UCSD-AML1 (cell line): Measurements from ENCODE around the gene PLEKHG5.
"Not testable (repeated sequence)": the region's sequence is repeated elsewhere in the genome, so short reads cannot be mapped to it uniquely, and the experiment has no call there.

Source experiments
- DNase-seq: peaks from one replicate; lab custom pipeline; 2025; ENCODE audit not compliant: unreplicated experiment; lab: John Stamatoyannopoulos, UW

PLEKHG5 gene

DNA sequence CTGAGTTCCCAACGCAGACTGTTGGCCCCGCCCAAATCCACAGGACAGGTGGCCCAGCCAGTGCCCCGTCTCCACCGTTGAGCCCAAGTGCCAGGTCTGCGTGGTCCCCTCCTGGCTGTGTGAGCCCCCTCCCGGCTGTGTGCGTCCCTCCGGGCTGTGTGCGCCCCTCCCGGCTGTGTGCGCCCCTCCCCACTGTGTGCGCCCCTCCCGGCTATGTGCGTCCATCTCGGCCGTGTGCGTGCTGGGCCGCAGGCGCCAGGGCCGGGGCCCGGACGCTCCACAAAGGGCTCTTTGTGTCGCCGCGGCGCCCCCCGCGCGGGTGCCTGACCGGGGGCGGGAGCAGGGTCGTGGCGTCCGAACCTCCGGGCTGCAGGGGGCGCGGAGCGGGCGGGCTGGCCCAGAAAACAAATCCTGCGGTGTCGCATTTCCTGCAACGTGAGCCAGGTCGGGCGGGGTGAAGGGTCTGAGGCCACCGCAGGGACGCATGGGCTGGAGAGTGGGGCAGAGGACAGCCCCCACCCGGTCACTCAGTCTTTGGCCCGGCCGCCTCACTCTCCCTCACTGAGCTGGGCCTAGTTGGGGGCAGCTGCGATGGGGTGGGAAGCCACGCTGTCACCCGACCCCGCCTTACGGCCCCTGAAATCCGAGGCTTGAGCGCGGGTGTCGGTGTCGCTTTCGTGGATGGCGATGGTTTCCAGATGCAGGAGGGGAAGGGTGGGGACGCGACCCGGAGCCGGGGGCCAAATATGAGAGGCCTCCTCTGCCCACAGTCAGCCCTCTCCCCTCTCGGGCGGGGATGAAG, 44.2 kb downstream of the PLEKHG5 start:
- DNase-seq, result no peak

DNA sequence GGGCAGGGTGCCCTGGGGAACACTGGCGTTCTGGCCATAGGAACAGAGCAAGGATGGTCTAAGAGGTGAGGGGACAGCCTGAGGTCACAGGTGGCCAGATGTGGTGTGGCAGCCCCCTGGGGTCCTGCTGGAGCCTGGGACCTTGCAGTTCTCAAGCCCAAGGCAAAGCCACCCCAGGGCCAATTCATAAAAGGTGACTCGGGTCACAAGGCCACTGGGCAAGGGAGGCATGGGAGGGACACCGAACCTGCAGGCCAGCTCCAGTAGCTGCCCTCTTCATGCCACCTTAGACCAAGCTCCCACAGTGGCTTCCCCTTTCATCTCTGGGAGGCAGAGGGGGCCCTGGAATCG, 44.8 kb downstream of the PLEKHG5 start:
- DNase-seq, result no peak

DNA sequence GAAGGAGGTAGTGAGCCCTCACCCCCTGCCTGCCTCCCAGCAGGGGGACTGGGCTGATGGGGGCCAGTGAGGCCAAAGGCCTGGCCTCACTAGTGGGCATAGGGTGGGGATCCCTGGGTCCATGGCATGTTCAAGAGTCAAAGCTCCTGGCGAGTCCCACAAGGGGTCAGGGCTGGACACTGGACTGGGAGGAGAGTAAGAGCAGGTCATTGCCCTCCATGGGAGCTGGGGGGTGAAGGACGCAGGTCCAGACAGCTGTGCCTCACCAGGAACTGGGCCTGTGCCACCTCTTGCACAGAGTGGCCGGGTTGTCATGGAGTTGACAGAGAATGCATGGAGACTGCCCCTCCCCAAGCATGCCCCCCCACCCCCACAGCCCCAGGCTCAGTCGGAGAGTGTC, 45.5 kb downstream of the PLEKHG5 start:
- DNase-seq, result not testable (repeated sequence)

DNA sequence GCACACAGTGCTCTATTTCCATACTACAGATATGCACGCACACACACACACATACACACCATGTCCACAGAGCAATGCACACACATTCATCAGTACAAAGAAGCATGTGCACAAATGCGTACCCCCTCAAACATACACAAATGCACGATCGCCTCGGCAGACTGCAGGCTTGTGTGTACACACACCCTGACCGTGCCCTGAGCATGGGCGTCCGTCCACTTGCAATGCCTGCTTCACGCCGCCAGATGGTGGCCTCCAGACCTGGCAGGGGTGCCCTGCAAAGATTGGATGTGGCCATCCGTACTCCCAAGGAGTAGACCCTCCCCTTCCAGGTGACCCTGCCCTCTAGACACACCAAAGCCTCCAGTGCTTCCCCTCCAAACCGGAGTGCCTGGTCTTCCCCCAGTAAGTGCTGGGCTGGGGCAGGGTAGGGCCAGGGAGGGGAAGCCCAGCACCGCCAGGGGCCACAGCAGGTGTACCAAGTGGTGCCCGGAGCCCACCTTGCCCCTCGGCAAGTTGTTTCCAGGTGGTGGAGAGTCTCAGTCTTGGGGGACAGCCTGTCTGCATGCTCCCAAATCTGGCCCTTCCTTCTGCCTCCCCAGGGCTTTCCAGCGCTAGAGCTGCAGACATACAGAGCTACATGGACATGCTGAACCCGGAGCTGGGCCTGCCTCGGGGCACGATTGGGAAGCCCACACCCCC, 46.3 kb downstream of the PLEKHG5 start:
- peak; percentile 66 for DNase-seq

DNA sequence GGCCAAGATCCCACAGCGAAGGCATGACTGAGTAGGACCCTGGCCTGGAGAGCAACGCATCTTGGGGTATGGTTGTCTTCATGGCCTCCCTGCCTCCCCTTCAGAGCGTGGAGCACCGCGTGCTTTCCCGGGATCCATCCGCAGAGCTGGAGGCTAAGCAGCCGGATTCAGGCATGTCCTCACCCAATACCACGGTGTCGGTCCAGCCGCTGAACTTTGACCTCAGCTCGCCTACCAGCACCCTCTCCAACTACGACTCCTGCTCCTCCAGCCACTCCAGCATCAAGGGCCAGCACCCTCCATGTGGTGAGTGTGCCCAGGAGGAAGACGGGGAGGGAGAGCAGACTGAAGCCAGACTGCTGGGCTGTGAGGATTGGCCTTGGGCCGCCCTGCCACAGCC, 47.1 kb downstream of the PLEKHG5 start:
- no peak for DNase-seq

DNA sequence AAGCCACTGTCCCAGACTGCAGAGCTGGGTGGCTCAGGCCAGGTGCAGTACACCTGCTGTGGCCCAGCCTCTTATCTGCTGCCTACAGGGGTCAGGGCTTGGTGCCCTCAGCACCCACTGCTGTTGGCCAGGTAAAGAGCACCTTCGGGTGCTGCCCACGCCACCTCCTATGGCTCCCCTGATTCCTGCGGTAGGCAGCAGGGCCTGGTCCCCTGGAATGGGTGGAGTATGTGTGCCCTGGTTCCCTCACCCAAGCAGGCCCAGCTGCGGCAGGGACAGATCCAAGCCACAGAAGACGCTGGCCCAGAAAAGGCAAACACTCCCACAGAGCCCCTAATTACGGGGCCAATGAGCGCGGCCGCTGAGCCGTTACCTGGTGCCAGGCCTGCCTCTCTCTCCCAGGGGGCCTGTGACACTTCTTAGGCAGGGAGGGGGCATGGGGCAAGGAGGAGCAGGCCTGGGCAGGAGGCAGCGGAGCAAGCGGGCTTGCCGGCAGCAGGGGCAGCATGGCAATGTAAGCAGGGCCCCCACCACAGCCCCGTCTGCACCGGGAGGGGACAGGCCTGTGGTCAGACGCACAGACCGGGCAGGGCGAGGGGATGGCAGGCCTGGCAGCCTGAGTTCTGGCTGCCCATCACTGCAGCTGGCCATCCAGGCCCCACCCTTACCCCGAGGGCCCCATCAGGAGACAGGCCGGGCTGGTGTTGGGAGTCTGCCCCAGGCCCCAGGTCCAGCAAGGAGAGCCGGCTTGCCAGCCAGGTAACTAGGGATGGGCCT, 47.9 kb downstream of the PLEKHG5 start:
- DNase-seq, result no peak

DNA sequence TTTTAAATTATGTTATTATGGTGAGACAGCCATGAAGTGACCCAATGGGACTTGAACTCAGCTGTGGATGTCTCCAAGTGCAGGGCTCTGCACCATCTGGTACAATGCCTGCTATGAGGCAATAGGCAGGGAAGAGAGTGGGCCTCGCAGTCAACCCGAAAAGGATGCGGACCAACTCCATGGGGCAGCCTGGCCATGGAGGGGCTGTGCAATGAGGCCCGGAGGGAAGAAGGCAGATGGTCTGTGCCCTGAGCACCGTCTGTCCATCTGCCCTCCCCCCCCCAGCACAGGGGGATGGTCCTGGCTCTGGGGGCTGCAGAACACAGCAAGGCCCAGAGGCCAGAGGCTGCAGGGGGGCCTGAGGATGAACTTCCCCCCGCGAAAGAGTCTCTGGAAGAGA, 49.9 kb downstream of the PLEKHG5 start:
- DNase-seq, result no peak

DNA sequence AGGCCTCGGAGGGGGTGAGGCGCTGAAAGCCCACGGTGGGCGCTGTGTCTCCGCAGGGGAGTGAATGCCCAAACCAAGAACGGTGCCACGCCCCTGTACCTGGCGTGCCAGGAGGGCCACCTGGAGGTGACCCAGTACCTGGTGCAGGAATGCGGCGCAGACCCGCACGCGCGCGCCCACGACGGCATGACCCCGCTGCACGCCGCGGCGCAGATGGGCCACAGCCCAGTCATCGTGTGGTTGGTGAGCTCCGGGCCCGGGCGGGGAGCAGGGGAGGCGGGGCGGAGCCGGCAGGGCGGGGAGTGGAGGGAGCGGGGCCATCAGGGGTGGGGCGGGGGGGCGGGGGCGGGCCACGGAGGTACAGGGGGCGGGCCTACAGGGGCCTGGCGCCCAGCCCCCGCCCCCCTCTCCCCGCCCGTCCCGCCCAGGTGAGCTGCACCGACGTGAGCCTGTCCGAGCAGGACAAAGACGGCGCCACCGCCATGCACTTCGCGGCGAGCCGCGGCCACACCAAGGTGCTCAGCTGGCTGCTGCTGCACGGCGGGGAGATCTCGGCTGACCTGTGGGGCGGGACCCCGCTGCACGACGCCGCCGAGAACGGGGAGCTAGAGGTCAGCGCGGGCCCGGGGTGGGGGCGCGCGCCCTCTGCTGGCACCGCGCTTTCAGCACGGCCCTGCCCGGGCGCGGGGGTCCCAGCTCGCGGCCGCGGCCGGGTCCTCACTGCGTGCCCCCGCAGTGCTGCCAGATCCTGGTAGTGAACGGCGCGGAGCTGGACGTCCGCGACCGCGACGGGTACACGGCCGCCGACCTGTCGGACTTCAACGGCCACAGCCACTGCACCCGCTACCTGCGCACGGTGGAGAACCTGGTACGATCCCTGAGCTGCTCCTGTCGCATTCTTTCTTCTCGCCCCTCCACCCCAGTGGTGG, 51.0 kb downstream of the PLEKHG5 start:
- peak; percentile 66 for DNase-seq

DNA sequence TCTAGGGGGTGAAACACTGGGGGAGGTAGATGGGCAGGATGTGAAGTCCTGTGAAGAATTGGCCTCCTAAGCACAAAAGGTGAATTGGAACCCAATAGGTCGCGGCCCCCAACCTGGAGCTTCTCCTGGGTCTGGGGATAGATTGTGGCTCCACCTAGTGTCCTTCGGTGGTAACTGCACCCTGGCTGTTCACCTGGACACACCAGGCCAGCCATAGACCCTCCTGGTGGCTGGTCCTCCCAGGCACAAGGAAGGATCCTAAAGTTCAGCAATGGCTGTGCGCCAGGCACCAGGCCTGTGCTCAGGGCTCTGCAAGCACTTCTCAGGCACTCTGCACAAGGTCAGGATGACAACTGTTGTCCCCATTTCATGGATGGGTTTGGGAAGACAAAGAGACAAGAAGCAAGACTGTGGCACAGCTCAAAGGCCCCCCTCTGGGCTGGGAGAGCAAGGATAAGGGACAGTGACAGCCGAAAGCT, 53.4 kb downstream of the PLEKHG5 start:
- DNase-seq, result peak; percentile 42

DNA sequence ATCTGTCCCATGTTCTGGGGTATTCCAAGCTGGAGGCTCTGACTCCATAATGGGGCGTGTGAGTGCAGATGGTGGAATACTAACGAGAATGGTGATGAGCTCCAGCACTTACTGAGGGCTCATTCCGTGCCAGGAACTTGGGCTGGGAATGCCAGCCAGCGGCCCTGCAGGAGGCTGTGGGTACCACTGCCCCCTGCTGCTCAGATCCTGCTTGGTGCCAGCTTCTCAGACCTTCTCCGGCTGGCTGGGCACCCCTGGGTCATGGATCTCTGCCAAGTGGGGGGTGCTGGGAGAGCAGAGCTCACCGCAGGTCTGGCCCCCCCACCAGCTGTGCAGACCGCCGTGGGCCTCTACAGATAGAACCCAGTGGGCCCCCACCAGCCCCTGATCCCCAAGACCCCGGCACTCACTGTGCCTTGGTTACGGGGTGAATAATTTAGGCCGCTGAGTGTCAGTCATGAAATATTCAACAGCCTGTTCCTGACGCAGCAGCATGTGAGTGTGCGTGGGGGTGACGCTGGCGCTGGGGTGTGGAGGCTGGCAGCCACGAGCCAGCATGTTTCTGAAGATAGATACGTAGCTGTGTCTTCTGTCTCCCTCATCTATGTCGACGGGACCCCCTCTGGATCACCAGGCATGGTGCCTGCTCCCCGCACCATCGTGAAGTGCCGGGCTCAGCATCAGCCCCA, 54.3 kb downstream of the PLEKHG5 start:
- not testable (repeated sequence) for DNase-seq

DNA sequence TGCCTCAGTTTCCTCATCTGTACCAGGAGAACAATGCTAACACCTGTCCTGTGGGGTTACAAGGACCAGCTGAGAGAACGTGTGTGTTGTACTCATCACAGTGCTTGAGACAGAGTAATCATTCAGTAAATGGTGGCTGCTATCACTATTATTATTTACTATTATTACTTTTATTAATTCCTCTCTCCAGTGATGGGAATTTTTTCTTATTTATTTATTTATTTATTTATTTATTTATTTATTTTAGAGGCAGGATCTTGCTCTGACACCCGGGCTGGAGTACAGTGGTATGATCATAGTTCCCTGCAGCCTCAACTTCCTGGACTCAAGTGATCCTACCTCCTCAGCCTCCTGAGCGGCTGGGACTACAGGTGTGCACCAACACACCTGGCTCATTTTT, 55.2 kb downstream of the PLEKHG5 start:
- not testable (repeated sequence) for DNase-seq

DNA sequence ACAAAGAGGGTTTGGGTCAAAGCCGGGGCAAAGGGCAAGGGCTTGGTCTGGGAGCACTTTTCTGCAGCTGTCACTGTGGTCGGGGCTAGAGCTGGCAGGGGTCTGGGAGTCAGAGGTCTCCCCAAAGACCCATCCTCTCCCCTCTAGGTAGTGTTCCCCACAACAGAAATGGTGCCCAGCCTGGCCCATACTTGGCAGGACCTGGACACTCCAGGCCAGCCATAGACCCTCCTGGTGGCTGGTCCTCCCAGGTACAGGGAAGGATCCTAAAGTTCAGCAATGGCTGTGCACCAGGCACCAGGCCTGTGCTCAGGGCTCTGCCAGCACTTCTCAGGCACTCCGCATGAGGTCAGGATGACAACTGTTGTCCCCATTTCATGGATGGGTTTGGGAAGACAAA, 55.9 kb downstream of the PLEKHG5 start:
- no peak for DNase-seq

DNA sequence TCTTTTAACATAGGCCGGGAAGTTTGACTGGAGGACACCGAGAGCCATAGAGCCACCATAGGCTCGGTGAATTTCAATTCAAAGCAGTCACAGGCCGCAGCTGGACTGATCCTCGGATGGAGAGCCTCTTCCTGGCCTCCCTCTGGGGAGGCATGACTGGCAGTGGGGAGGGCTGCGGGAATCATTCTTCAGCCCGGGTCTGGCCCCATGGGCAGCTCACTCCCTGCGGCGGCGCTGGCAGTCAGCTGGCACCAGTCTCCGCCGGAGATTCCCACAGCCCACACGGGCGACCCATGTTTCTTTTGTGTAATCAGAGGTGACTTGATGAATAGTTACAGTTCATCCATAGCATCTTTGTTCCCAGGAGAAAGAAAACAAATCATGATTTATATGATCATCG, 56.3 kb downstream of the PLEKHG5 start:
- DNase-seq, result no peak

DNA sequence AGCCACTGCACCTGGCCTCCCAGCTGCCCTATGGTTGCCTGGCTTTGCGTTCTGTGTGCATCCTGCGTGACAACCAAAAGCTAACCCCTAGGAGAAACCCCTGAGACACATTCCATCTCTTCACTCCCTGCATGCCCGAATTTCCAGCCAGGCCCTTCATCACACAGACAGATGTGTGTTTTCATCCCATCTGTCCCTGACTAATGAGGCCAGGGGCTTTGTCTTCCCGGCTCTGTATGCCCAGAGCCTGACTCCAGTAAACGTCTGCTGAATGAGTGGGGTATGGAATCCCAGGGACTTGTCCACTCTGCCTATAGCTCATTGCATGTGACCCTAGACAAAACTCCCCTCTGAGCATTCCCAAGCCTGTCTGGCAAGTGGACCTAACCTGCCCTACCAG, 57.3 kb downstream of the PLEKHG5 start:
- DNase-seq, result no peak

DNA sequence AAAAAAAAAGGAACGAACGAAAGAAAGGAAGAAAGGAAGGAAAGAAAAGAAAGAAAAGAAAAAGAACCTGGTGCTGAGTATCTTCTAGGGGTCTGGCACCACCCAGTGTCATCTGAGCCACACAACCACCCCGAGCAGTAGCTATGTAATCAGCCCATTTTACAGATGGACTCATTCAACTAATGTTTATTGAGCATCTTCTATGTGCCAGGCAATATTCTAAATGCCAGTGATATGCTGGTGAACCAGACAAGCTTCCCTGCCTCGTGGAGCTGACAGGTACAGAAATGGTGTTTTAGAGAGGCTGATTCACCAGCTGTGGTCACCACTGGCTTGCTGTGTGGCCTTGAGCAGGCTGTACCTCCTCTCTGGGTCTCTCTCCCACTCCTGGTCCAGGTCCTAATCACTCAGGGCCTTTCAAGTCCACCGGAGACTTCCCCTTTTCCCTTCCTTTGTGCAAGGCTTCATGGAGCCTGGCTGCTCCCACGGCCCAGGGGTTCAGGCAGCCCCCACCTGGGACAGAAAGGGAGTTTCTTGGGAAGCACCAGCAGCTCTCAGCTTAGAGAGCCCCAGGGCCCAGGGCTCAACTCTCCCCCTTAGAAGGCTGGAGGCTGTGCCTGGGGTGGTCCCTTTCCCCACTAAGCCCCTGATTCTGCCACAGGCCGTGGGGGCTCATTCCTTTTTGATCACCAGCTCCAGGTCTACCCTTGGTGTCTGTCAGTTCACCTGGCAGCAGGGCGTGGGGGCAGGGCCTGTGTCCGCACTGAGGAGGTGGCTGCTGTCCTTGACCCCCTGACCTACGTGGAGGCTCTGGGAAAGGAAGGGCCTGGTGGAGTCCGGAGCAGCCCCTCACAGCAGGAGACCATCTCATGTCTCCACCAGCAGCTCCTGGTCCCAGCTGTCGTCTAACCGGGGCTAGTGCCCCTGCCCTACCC, 59.6 kb downstream of the PLEKHG5 start:
- not testable (repeated sequence) for DNase-seq

DNA sequence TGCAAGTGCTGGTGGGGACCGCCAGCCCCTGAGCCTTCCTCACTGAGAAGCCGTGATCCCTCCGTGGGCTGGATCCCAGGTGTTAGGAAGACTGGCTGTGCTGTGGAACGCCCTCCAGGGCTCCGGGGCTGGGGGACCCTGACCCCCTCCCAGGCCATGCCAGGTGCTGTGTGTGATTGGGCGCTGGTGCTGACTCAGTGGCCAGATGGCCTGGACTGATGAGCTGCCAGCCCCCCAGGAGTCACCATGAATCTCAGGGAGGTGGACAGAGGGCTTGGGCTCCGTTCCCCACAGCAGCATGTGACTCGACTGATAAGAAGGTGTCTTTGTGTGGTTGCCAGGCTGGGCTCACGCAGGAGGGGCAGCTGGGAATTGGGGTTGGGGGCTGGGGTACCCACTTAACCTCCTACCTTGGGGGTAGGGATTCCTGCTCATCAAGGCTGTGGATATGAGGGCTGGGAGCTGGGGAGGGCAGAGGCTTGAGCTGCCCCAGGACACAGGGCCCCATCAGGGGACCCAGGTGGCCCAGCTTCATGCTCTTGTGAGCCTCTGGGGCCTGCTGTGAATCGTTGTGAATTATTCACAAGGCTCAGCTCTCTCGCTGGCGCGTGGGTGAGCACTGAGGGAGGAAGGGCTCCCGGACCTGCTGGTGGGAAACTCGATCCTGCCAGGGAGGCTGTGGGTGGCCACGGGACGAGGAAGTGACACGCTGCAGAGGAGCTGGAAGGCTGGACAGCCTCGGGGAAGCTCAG, 61.6 kb downstream of the PLEKHG5 start:
- DNase-seq, result not testable (repeated sequence)

DNA sequence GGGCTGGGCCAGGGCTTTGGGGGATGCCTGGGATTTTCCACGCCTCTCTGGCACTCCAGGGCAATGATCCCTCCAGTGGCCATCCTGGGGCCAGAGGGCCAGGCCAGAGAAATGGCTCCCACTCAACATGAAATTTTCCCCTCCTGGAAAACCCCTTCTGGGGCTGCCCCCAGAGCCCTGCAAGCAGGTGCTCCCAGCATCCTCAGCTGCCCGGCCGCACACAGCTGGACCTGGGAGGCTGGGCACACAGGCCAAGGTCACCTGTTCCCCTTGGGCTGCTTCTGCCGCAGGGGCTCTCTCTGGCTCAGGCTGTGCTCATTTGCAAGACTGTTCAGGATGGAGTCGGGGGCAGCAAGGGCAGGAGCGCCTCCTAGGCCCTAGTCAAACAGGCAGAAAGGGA, 63.0 kb downstream of the PLEKHG5 start:
- DNase-seq, result not testable (repeated sequence)
